IPS-18c (cell line): Measurements from ENCODE around the gene HIVEP1.
"Not testable (repeated sequence)": the region's sequence is repeated elsewhere in the genome, so short reads cannot be mapped to it uniquely, and the experiment has no call there.

ENCODE experiments used
- H3K4me3 ChIP-seq: 2 replicates; pipeline ENCODE4 v1.7.0; 2013; ENCODE audit warnings: low read depth, mild to moderate bottlenecking, low read length, moderate library complexity; ENCODE audit not compliant: insufficient read depth
- H3K9me3 ChIP-seq: one replicate; pipeline ENCODE4 v1.6.1; 2013; ENCODE audit warnings: mild to moderate bottlenecking, low read length, moderate library complexity; ENCODE audit not compliant: control insufficient read depth, insufficient read depth

Gene HIVEP1

GRCh38 chr6:12169377-12169776 is 157.3 kb downstream of the HIVEP1 start:
- H3K9me3 ChIP-seq, result no peaks in the 10 kb centered on the region
- no peak overlapping the region for H3K4me3 ChIP-seq

DNA sequence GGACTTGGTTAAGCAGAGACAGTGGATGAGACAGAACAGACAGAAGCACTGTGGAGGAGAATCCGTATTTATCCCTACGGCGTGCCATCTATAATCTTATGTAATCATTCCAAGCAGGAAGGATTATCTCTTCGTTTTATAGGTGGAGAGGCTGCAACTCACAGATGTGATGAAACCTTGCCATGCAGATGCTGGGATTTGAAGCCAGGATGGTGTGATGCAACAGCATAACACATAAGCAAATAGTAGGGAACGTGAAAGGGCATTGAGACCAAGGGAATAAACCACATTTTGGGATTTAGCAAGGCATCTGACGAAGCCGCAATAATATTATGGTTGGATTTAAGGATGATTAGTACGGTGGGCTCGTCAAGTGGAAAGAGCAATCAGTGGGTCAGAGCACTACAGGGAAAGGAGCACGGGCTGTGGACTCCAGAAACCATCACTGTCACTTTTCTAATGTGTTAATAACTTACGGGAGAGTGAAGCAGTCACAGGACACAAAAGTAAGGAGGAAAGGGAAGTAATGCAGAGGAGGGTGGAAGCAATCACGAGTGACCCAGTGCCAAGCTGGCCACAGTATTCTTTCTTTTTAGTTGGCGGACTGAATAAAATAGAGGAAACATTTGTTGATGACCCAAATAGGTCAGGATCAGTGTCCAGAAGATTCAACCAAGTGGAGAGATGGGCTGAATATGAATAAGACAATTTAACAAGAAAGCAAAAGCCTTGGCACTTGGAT is 158.4 kb downstream of the HIVEP1 start:
- H3K4me3 ChIP-seq, result no peak overlapping the region
- H3K9me3 ChIP-seq, result no peaks in the 10 kb centered on the region

DNA sequence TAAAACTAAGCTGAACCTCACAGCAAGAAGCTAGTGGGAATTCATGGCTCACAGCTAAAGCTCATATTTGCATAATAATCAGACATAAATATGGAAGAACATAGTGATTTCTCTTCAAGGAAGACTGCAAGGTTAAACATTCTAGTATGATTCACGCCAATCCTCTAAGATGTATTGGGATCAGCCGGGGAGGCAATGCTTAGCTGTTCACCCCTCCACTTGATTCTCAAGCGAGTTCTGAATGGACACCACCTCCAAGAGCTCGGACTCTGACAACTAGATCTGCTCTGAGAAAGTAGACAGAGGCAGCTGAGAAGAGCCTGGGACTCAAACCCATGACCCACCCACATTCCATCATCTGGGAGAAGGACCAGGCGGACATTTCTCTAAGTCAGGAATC is 159.6 kb downstream of the HIVEP1 start:
- Histone ChIP-seq H3K9me3 (no peaks in the 10 kb centered on the region), H3K4me3 (no peak overlapping the region)

- Histone ChIP-seq H3K9me3 (no peaks in the 10 kb centered on the region), H3K4me3 (no peak overlapping the region)
Observed at GRCh38 chr6:12172572-12172971, 160.5 kb downstream of the HIVEP1 start.

- H3K4me3 ChIP-seq, result no peak overlapping the region
- H3K9me3 ChIP-seq, result no peaks in the 10 kb centered on the region
Observed at GRCh38 chr6:12173181-12173580, 161.1 kb downstream of the HIVEP1 start.

GRCh38 chr6:12173661-12174060 is 161.5 kb downstream of the HIVEP1 start:
- no peaks in the 10 kb centered on the region for H3K9me3 ChIP-seq
- no peak overlapping the region for H3K4me3 ChIP-seq

DNA sequence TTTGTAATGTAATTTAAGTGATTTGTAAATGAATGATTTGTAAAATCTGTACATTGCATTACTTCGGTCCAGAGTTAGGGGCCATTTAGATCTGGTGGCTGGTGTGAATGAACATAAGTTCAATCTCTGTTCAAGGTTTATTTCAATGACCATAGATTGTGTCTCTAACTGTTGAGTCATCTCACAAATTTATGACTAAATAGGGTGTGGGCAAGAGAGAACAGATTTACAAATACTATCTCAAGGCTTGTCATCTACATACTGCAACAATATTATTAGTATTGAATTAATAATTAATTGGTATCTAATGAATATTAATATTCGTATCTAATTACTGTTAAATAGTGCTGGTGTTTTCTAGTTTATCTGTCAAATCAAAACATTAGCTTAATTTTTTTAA is 162.8 kb downstream of the HIVEP1 start:
- no peak overlapping the region for H3K4me3 ChIP-seq
- H3K9me3 ChIP-seq, result no peaks in the 10 kb centered on the region

- H3K4me3 ChIP-seq, result no peak overlapping the region; the same call in 1 of the 2 replicates
Observed at GRCh38 chr6:12175626-12176025, 163.5 kb downstream of the HIVEP1 start.

DNA sequence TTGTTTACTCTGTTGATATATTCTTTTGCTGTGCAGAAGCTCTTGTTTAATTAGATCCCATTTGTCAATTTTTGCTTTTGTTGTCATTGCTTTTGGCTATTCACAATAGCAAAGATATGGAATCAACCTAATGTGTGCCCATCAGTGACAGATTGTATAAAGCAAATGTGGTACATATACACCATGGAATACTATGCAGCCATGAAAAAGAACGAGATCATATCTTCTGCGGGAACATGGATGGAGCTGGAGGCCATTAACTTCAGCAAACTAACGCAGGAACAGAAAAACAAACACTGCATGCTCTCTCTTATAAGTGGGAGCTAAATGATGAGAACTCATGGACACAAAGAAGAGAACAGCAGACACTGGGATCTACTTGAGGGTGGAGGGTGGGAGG is 164.7 kb downstream of the HIVEP1 start:
- not testable (repeated sequence) for H3K4me3 ChIP-seq, H3K9me3 ChIP-seq

More at GRCh38 chr6:12175626-12176025, 163.5 kb downstream of the HIVEP1 start:
- no peaks in the 10 kb centered on the region for H3K9me3 ChIP-seq

DNA sequence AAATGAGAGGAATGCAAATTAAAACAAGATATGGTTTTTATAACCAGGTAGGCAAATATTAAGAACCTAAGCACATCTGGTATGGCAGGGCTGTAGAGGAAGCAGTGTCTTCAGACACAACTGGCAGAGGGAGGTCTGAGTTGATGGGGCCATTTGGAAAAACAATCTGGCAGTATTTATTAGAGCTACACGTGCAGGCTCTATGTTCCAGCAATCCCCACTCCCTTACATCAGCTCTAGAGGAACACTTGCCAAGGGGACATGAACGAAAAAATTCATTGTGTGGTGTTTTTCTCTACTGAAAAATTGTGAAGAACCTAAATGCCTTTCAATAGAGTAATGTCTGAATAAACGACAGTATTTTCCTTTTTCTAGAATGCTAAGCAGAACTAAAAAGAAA is 166.4 kb downstream of the HIVEP1 start:
- no peak overlapping the region for H3K4me3 ChIP-seq
- no peaks in the 10 kb centered on the region for H3K9me3 ChIP-seq

DNA sequence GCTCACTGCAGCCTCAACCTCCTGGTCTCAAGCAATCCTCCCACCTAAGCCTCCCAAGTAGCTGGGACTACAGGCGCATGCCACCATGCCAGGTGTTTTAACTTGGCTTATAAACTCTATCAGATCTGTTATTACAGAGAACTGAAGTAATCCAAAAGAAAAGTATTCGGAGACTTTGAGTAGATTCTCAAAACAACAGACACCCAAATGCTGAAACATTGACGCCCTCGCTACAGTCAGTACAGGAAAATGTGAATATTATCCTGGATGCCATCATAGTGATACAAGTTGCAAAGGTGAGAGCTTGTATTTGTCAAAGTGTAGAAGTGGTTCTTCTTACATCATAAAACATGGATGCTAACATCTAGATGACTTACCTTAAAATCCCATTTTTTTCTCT is 169.4 kb downstream of the HIVEP1 start:
- H3K9me3 ChIP-seq, result no peaks in the 10 kb centered on the region
- no peak overlapping the region for H3K4me3 ChIP-seq

DNA sequence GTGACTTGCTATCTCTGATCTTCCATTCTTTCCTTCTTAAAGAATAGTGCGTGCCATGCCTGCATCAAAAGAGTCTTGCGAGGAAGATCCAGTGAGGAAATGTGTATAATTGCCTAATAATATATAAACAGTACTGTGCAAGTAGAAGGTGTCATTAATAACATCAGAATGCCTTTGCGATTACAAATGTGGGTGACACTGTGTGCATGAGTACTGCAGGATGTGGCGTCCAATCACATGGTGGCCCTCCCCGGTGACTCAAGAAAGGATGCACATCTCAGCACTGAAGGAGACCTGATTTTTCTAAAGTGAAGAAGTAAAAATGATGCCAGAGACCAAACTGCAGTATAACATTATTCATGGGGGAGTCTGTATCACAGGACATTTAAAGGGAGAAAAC is 170.6 kb downstream of the HIVEP1 start:
- Histone ChIP-seq H3K9me3 (no peaks in the 10 kb centered on the region), H3K4me3 (no peak overlapping the region)

DNA sequence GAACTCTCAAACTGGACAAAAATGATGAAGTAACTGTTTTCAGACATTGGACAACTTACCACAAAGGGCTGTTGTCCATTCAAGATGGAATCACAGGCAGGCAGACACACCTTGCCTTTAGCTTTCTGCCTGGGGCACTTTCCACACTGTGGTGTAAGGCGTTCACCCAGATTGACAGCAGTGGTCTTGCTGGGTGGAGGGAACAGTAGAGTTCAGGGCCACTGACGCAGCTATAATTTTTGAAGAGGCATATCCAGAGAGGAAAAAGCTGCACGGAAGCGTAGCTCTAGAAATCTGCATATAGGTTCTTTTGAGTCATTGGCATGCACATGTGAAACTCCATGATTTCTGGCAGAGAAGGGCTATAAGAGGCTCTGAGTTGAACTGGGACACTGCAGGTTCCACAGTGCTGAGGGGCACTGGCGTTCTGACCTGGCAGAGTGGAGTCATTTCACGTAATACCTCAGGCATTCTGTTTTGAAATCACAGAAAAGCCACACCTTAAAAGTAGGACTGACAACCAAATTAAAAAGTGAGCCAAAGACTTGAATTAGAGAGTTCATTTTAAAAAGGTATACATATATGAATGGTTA is 173.1 kb downstream of the HIVEP1 start:
- Histone ChIP-seq H3K9me3 (no peaks in the 10 kb centered on the region), H3K4me3 (no peak overlapping the region)

DNA sequence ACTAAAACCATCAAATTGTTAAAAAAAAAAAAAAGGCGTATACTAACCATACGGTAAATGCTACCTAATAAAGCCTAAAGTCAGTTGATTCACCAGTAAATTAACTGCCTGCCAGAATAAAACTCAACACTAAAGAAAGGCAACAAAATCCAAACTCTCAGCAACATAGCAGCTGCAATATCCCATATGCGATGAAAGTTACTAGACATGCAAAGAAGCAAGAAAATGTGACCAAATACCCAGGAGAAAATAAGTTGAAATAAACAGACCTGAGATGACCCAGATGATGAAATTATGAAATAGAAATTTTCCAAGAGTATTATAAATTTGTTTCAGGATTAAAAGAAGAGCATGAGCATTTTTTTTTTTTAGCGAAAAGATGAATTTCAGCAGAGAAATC is 174.4 kb downstream of the HIVEP1 start:
- Histone ChIP-seq H3K9me3 (no peaks in the 10 kb centered on the region), H3K4me3 (no peak overlapping the region)

GRCh38 chr6:12189150-12189549 is 177.0 kb downstream of the HIVEP1 start:
- Histone ChIP-seq H3K9me3 (no peaks in the 10 kb centered on the region), H3K4me3 (no peak overlapping the region)

DNA sequence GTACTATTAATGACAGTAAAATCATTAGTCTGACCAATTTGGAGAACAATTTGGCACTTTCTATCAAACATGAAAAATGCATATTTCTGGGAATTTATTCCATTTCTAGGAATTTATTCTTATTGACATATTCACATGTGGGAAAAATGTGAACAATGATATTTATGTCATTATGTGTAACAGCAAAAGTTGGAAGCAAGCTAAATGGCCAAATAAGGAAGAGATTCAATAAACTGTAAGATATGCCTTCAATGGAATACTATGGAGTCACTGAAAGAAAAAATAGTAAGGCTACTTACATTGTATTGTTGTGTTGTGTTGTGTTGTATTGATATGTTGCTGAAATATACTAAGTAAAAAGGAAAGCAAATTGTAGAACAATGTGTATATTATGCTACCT is 177.5 kb downstream of the HIVEP1 start:
- Histone ChIP-seq H3K4me3 (no peak overlapping the region), H3K9me3 (no peaks in the 10 kb centered on the region)

DNA sequence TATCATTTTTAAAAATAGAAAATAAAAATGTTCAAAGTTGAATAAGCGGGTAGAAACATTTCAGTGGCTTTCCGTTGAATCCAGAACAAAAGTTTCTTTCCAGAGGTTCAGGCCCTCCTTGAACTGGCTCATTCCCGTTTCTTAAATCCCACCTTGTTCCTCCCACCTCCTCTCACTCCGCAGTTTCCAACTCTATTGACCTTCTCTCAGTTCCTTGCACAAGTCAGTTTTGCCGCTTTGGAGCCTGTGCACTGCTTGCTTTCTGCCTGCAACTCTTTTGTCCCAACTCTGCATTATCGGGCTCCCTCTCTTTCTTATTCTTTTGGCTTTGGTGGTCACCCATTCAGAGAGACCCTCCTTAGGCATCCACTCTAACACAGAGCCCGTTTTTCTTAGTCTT is 178.1 kb downstream of the HIVEP1 start:
- Histone ChIP-seq H3K9me3 (no peaks in the 10 kb centered on the region), H3K4me3 (no peak overlapping the region)

DNA sequence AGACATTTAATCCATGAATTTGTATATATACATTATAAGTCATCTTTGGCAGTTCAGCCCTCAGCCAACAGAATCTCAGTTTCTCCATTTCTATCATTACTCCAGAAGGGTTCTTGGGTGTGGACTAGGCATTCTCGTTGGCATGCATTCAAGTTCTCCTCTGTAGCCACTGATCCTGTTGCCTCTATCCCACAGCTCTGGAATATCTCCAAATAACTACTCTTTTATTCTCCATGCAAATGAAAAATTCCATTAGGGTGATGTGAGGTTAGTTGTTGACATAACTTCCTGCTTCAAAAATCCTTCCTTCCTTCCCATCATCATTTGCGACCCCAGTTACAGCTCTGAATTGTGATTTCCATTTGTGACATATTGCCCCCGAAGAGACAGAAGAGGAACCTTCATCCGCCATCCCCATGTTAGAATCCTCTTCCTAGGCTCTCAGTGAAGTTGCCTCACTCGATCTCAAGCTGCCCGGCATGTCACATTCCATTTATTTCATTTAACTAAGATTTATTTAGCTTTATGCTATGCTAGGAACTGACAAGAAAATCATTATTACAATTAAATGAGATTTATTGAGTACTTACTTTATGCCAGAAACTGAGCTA is 184.3 kb downstream of the HIVEP1 start:
- no peaks in the 10 kb centered on the region for H3K9me3 ChIP-seq

More for the DNA sequence above, 184.3 kb downstream of the HIVEP1 start:
- H3K4me3 ChIP-seq, result no peak overlapping the region
